ENCODE results near the gene PTPRN2.
"Not testable (repeated sequence)": the region's sequence is repeated elsewhere in the genome, so short reads cannot be mapped to it uniquely, and the experiment has no call there.

PTPRN2 gene

GRCh38 chr7:158458096-158458495, 129.5 kb downstream of the PTPRN2 start:
- no peak for DNase-seq

GRCh38 chr7:158457586-158457985, 130.0 kb downstream of the PTPRN2 start:
- not testable (repeated sequence) for DNase-seq

GRCh38 chr7:158454631-158455030, 133.0 kb downstream of the PTPRN2 start:
- no peak for DNase-seq

DNA sequence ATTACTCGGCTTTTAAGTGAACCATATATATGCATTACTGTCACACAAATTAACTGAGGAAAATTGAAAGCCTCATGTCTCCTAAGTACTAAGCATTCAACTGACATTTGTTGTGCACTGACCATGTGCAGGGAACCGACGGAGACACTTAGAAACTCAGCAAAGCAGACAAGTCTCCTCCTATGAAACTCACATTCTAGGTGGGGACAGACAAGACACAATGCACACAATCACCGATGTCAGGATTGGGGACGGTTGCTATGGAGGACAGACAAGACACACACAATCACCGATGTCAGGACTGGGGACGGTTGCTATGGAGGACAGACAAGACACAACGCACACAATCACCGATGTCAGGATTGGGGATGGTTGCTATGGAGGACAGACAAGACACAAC, 134.0 kb downstream of the PTPRN2 start:
- DNase-seq: no peak

- DNase-seq: no peak
These were observed 135.3 kb downstream of the PTPRN2 start for GRCh38 chr7:158452331-158452730.

GRCh38 chr7:158450476-158451124, 137.0 kb downstream of the PTPRN2 start:
- DNase-seq: no peak

- no peak for DNase-seq
These were observed 137.7 kb downstream of the PTPRN2 start for GRCh38 chr7:158449942-158450341.

- DNase-seq: no peak
These were observed 138.4 kb downstream of the PTPRN2 start for GRCh38 chr7:158449266-158449665.

DNA sequence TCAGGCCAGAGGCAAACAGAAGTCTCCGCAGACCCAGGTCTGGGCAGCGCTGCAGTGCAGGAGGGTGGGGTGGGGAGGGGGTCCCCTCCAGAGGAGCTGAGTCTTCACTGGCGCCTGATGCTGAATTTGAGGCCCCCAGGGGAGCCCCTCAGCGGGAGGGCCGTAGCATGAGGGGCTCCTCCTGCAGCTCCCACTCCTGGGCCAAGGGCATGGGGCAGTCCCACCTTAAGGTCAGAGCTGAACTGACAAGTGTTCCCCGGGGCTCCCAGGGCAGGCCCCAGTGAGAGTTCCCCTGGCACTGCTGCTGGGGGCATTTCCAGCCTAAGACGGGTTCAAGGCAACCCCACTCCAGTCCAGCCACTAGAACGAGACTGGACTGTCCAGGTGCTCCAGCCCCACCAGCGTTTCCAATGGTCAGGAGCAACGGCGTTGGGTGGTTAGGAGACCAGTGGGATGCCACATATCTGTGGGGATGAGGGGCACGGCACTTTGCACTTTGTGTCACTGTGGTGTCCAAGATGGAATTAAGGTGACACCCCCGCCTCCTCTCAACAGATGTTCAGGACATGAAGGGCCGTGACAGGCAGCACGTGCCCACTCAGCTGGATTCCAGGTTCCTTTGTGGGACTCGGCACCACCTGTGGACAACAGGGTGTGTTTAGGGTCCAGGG, 139.1 kb downstream of the PTPRN2 start:
- no peak for DNase-seq

DNA sequence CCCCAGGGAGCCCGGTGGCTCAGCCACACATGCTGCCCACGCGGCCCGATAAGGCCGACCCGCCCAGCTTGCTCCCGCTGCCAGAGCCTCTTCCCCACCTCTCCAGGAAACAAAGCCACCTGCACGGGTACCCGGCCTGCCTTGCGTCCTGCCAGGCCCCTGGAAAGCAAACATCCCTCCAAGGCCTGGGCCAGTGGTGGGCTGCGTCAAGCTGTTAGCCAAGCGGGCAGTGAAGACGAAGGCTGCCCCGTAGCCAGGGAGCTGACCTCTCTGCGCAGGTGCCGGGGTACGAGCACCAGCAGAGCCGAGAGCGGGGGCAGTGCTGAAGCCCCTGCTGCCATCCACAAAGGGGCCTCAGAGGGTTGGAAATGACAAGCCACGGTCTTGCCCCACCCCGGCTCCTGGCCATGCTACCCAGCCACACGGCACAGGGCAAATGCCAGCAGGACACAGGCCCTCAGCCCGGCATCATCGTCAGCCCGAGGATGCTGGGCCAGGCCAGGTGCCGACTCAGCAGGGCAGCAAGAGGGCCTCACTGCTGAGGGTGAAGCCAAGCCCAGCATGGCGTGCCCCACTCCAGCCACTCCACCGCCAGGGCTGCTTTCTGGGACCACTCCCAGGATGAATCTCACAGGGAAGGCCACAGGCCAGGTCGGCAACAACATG, 140.0 kb downstream of the PTPRN2 start:
- DNase-seq: no peak

DNA sequence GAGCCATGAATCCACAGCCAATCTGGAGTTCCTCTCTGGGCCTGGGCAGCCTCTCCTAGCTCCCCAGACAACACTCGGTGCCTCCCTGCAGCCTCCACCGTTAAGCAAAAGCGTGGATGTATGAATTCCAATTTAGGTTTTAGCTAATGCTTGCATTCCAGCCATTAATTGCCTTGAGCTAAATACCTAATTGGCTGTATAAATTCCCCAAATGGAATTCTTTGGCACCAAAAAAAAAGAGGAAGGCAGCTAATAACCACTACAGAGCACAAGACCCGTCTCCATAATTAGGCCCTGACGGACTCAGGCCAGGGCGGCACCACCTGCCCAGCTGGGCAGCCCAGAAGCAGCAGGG, 140.5 kb downstream of the PTPRN2 start:
- no peak for DNase-seq

DNA sequence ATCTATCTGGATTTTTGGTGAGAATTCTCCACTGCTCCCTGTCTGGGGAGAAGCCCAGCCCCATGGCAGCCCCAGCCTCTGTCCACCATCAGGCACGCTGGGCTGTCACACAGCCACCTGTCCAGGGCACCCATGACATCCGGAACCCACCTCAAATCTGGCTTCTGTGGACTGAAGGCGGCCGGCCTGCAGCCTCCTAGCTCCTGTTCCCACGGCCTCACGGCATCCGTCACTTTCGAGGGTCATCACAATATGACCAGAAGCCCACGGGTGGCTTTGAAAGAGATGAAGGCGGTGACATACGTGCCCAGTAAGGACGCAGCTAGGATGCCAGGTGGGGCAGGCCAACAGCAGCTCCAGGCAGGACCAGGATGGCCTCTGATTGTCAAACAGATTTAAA, 140.9 kb downstream of the PTPRN2 start:
- no peak for DNase-seq

DNA sequence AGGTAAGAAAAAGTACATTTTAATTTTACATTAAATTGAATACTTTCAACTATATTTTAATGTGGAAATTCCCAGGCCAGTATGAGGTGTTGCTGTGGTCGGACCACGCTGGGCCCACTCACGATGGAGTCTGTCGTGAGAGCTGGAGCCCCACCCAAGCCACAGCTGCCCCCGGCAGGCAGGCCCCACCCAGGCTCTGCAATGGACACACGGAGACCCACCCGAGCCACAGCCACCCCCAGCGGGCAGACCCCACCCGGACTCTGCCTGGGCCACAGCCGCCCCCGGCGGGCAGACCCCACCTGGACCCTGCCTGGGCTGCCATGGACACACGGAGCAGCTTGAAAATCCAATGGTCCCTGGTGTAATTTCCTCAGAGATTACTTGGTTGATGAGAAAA, 141.3 kb downstream of the PTPRN2 start:
- no peak for DNase-seq

DNA sequence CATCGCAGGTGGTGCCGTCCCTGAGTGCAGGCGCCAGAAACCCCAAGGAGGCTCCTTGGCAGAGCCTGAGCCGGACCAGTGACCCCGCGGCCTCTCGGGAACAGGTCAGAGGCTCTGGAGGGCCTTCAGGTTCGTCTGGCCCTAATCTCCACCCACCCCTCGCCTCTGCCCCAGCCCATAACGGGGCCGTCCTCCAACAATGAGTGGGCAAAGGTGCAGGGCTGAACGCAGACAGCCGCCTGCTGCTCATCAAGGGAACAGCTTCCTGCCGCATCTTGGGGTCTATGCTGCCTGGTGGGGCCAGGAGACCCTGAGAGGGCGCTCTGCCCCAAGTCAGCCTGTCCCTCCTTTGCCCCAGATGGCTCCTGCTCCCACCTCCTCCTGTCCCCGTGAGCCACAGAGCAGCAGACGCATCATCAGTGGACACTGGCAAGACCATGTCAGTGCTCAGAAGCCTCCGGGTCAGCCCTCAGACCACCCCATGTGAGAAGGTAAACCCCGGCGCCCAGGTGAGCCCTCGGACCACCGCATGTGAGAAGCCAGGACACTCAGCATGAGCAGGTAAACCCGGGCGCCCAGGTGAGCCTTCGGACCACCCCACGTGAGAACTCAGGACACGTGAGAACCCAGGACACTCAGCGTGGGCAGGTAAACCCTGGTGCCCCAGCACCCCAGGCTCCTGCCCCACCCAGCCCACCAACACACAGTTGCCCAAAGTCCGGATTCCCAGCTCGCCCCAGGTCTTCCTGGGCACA, 142.0 kb downstream of the PTPRN2 start:
- DNase-seq: no peak

DNA sequence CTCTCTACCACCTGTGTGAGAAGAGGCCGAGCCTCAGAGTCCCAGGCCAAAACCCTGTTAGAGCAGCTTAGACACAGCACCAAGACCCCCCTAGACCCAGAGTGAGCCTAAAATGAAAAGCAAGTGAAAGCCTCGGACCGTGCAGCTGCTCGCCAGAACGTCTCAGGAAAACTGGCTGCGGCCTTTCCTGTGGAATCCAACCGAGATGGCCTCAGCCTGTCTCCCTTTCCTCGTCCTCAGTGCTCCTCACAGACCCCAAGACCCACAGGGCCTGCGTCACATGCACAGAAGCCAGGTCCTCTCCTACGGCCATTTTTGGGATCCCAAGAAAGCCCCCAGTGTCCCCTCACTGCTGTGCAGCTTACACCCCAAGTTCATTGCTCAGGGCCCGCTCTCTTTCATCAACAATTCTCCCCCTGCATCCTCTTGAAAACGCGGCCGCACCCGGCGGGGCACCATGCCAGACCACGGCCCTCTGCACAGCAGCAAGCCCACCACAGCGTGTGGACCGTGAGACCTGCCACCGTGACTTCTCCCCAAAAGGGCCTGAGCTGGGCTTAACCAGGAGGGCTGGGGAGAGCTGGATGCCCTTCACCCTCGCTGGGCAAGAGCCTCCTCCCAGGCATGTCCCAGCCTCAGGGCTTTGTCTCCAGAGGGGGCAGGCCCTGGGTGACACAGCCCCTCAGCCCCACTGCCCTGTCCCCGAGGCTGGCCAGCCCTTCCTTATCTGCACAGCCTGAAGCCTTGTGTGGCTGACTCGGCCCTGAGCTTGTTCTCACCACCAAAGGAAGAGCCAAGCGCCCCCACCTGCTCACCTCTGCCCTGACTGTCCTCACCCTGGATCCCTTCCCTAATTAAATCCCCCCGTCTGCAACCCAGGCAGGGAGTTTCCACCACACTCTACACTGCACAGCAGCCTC, 142.9 kb downstream of the PTPRN2 start:
- no peak for DNase-seq

- no peak for DNase-seq
These were observed 143.7 kb downstream of the PTPRN2 start for GRCh38 chr7:158443688-158444483.

DNA sequence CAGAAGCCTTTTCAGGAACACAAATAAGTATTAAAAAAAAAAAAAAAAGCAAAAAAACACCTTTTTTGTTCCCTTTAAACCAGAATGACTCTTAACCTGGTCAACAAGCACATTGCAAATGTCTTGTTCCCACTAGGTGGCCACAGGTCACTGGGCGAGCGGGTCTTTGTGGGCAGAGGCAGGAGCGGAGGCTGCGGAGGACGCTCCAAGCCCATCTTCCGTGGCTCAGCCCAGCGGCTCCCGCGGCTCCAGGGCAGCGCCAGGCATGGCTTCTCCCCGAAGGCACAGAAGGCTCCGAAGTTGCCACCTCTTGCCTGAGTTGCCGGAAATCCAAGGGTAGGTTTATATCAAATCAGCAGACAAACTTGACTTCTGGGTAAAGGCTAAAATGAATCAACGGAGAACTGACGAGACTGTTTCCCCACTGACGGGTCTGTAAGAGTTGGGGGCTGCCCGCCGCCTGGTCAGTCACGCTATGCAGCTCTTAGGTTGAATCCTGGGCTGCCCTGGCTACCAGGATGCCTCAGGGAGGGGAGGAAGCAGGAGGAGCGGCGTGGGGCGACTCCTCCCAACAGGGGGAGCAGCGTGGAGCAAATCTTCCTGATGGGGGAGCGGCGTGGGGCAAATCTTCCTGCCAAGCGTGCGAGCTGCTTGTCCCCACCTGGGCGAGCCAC, 144.5 kb downstream of the PTPRN2 start:
- DNase-seq: no peak

DNA sequence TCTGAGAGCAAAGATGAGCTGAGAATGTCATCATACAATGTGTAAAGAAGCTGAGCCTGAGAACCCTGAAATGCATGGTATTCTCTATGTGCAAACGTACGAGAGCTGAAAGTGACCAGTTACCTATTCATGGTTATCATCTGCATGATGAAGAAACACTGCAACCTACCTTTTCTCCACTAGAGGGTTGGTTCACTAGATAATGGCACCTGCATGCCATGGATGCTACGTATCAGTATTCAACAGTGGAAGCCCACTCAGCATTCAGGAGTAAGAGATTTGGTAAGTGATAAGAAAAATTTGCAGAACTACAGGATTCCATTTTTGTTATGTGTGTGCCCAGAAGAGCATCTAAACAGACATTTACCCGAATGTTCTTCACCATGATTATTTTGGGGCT, 145.4 kb downstream of the PTPRN2 start:
- no peak for DNase-seq

- no peak for DNase-seq
These were observed 148.6 kb downstream of the PTPRN2 start for GRCh38 chr7:158439035-158439434.

GRCh38 chr7:158432369-158433341, 155.0 kb downstream of the PTPRN2 start:
- no peak for DNase-seq
